Daoy (cell line): ENCODE data around the gene SRRD. TPM values are rescaled to one million over a fixed set of nuclear protein-coding genes. Genes with fewer than 3 reads are reported as not detected.
A peak's percentile ranks its signal among the peaks of the same experiment; 100 is the strongest.

ENCODE experiments used
- DNase-seq: peaks from one replicate; pipeline ENCODE4 v3.0.0-alpha.2; 2015; ENCODE audit warnings: low read depth
- total RNA-seq: library from RNA; depleted of rRNA; stranded (reverse); fragments of >200 nt; shearing (Covaris generic); gene quantifications from 2 replicates; pipeline ENCODE4 v1.2.3, GENCODE V29; 2014

The SRRD gene
- total RNA-seq, 1 experiment from 2014 or later, result 43.5 TPM

DNA sequence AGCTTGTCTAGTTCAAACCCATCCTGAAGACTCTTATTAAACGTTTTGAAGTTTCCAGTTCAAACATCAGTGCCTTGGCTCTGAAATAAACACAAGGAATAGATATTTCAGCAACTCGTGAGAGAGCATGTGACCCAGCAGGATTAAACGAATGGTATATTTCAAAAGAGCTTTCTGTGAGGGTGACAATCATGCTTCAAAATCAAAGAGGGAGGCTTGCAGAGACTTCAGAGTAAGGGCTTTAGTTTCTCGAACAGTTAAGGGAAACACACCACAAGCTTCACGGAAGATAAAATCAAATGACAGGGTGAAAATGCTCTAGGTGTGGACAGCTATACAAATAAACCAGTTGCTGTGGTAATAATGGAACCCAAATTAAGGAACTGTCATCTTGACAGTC, 1.5 kb upstream of the SRRD start:
- no peak for DNase-seq

GRCh38 chr22:26483043-26483438, 636 bp upstream of the SRRD start:
- no peak for DNase-seq

DNA sequence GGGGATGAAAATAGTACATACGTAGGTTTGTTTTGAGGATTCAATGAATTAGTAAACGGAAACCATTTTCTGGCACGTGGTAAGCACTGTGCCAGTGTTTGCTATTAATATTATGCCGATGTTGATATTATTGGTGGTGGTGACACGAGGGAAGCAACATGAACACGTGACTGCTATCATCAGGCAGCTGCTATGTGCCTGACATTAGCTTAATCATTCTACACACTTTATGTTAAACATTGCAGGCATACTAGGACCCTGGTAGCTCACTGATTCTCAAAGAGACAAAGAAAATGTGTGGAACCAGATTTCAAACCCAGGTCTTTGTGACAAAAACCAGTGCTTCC, 656 bp downstream of the SRRD start:
- DNase-seq, result peak; percentile 17

DNA sequence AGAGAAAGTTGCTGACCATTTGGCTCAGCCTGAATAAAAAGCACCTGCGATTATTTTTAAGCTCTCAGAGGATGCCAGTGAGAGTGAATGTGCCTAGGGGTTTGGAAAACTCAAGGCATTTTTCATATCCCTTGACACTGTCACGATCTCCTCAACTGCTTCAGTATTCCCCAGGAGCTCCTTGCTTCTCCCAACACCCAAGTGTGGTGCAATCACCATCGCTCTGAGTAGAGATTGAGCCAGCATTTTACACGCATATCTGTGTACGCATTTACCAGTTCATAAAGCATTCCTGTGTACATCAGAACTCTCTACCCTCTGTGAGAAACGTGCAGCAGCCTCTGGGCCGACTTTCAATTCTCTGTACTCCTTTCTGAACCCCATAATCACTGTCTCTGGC, 1.3 kb downstream of the SRRD start:
- no peak for DNase-seq

DNA sequence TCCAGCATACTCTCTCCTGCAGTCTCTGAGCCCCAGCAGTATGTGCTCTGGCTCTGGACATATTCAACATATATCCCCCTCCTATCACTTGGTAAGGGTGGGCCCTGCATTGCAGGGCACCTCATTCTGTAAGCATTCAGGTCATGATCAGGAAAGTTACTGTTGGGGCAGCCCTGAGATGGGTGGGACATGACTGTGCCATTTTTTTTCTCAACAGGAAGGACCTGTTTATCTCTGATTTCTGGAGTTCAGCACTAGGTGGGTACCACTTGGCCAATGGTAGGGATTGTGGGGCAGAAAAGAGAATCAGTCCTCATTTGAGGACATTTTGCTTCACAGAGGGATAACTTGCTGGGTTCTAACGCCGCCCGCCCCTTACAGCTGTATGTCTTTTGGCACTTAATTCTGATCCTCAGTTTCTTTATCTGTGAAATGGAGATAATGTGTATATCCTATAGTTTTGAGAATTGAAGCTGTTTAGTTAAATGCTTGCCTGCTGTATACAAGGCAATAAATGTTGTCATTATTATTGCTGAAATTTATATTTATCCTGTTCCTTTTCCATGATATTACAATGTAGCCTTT, 2.2 kb downstream of the SRRD start:
- no peak for DNase-seq

DNA sequence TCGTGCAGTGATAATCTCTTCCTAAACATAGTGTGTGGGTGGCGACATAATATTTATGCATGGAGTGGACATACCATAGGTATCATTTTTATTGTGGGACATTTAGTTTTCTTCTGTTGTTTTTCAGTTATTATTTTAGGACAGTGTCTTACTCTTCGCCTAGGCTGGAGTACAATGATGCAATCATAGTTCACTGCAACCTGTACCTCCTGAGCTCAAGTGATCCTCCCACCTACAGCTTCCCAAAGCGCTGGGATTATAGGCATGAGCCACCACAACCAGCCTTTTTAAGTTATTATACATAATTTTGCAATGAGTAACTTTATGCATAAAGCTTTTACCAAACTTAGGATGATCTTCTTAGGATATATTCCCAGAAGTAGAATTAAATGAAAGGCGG, 2.7 kb downstream of the SRRD start:
- DNase-seq, result no peak

GRCh38 chr22:26487996-26488395, 4.3 kb downstream of the SRRD start:
- no peak for DNase-seq

- no peak for DNase-seq
These were observed 5.9 kb downstream of the SRRD start for GRCh38 chr22:26489447-26490036.

DNA sequence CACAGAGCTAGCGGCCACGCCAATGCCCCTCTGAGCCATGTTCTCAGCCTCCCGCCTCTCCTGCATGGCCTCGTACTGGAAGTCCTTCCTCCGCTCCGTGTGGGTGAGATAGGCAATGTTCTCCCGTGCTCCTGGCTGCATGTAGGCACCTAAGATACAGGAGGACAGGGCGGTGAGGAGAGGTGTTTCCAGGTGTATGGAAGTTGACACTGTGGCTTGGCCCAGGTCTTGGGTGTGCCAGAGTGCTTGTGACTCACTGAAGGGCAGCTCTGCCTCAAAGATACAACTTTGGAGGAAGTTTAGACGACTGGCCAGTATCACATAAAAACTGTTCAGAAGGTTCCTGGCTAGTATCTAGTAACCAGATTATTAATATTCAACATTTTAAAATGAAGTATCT, 8.5 kb downstream of the SRRD start:
- no peak for DNase-seq

- DNase-seq, result no peak
These were observed 10.8 kb downstream of the SRRD start for GRCh38 chr22:26494506-26494905.

- DNase-seq, result no peak
These were observed 12.8 kb downstream of the SRRD start for GRCh38 chr22:26496456-26496855.

GRCh38 chr22:26499188-26499703, 15.6 kb downstream of the SRRD start:
- DNase-seq, result no peak

- no peak for DNase-seq
These were observed 18.3 kb downstream of the SRRD start for GRCh38 chr22:26501996-26502395.

DNA sequence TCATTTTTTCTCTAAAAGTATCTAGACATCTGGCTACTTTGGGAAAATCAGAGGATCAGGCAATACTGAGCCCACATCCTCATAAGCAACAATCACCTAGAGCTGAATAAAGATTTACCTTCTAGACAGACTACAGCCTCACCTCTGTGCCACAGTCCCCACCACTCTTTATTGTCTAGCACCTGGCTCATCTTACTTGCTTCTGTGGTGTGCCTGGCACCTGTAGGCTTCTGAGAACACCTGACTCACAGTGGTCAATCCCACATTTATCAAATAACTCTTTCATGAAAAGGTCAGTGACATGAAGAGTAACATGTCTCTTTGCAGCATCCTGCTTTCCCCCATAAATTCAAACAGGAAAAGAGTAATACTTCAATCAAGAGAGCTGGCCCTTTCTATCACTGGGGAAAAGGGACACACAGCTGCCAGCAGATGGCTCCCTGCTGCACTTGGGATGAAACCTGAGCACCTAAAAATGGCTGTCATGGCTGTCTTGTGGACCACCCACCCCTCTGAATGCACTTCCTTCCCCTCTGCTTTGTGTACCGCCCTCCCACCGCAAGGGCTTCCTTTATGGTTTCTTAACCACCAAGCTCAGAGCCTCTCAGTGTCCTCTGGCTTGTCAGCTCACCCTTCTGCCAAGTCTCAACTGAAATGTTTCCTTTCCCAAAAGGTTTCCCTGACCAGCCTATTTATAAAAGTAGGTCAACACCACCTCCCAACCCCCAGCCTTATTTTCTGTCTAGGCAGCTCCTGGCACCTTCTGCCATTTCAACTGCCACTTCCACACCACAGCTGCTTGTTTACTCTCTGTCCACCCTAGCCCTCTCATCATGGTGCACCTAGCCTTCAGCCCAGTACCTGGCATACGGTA, 19.2 kb downstream of the SRRD start:
- DNase-seq, result peak; percentile 39

GRCh38 chr22:26503758-26504157, 20.1 kb downstream of the SRRD start:
- no peak for DNase-seq

GRCh38 chr22:26508148-26508547, 24.5 kb downstream of the SRRD start:
- DNase-seq, result no peak

DNA sequence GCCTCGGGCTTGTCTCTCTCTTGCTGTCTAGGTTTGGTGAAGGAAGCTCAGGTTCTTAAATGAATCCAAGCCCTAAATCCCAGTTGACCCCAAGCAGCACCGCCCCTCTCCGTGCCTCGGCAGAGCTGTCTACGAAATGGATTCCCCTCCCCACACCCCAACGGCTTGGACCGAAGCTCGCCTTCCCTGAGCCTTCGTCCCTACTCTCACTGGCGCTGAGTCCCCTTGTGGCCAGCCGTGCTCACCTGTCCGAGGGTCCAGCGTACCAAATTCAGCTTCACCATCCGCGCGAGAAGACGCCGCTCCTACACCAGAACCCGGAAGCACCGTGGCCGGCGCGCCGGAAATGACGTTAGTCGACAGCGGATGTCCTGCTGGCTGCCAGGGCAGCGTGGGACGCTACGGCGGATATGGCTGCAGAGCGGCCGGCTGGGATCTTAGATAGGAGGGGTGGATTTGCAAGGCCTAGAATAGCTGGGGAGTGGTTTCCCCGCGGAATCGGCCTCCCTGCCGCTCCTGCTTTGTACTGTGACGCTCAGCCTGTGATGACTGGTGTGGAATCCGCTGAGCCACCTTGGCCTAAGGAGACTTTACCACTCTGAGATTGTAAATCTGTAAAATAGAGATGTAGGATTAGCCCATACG, 28.6 kb downstream of the SRRD start, which contains the start of gene TFIP11:
TFIP11 (minus strand) TSS at position 325 of the 645 bp plus-strand sequence. CDS start 2,201 bp downstream, outside the sequence.
- DNase-seq, result peak; percentile 95

DNA sequence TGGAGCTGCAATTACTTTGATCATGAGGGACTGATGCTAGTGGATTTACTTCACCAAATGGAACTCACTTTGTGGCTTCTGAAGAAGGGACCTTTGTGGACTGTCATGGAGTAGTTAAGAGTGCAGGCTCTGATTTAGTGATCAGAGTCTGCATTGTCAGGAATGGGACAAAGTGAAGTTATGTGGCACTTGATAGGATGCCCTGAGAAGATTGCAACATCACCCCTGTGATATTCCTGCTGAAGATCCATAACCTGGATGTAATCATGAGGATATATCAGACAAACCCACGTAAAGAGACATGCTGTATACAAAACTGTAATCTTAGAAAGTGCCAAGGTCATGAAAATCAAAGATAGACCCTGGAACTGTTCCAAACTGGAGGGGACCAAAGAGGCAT, 30.2 kb downstream of the SRRD start:
- DNase-seq, result no peak

DNA sequence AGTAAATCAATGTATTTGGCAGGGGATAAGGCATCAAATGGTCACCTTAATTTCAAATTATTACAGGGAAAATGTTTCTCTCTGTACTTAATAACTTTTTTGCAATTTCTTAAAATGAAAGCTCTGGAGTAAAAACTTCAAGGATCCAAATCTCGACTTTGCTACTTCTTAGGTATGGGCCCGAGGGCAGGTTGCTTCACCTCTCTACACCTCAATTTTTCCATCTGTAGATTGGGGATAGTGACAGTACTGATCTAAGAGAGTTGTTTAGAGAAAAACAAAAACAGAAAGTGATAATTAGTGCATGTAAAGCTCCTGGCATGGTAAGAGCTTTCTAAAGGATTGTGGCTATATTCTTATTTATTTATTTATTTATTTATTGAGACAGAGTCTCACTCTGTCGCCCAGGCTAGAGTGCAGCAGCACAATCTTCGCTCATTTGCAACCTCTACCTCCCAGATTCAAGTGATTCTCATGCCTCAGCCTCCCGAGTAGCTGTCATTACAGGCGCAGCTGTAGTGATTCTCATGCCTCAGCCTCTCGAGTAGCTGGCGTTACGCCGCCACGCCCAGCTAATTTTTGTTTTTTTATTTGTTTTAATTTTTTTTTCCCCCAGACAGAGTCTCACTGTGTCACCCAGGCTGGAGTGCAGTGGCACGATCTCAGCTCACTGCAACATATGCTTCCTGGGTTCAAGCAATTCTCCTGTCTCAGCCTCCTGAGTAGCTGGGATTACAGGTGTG, 30.9 kb downstream of the SRRD start:
- DNase-seq, result no peak

DNA sequence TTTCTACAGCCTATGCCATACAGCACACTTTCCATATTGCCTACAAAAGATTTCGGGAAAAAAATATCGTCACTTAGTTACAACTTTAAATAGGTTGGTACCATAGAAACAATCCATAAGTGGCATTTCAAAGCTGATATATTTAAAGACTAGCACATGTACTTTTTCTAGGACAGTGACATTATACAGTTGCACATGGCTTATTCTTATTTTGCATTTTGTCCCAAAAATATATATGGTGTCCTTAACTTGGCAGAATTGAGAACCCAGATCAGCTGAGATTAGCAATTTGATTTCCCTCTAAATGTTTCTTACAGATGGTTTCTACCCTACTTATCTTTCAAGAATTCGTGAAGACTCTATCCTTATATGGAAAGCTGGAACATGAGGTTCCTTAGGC, 32.3 kb downstream of the SRRD start:
- no peak for DNase-seq

DNA sequence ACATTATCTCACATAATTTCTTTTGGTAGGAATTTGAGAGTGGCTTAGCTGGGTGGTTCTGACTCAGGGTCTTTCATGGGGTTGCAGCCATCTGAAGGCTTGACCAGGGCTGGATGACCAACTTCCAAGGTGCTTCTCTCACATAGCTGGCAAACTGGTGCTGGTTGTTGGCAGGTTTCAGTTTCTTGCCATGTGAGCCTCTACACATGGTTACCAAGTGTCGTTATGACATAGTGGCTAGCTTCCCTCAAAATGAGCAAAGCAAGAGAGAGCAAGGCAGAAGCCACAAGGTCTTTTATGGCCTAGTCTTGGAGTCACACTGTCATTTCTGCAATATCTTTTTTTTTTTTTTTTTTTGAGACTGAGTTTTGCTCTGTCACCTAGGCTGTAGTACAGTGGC, 32.8 kb downstream of the SRRD start:
- DNase-seq, result no peak

DNA sequence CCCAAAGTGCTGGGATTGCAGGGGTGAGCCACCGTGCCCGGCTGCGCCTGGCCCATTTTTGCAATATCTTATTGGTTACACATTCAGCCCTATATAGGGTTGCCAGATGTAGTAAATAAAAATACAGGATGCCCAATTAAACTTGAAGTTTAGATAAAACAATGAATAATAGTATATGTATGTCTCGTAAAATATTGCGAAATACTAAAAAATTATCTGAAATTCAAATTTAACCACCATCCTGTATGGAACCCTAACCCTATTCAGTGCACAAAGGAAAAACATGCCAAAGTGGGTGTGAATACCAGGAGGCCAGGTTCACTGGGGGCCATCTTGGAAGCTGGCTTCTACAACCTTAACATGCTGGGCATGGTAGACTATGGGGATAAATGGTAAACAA, 33.8 kb downstream of the SRRD start:
- no peak for DNase-seq
